ENCODE measurements around the gene MSL3. TPM values are rescaled to one million over a fixed set of nuclear protein-coding genes. Genes with fewer than 3 reads are reported as not detected.
A peak's percentile ranks its signal among the peaks of the same experiment; 100 is the strongest.

MSL3 gene
- total RNA-seq, 1 experiment from 2014 or later, result 33.9 TPM

DNA sequence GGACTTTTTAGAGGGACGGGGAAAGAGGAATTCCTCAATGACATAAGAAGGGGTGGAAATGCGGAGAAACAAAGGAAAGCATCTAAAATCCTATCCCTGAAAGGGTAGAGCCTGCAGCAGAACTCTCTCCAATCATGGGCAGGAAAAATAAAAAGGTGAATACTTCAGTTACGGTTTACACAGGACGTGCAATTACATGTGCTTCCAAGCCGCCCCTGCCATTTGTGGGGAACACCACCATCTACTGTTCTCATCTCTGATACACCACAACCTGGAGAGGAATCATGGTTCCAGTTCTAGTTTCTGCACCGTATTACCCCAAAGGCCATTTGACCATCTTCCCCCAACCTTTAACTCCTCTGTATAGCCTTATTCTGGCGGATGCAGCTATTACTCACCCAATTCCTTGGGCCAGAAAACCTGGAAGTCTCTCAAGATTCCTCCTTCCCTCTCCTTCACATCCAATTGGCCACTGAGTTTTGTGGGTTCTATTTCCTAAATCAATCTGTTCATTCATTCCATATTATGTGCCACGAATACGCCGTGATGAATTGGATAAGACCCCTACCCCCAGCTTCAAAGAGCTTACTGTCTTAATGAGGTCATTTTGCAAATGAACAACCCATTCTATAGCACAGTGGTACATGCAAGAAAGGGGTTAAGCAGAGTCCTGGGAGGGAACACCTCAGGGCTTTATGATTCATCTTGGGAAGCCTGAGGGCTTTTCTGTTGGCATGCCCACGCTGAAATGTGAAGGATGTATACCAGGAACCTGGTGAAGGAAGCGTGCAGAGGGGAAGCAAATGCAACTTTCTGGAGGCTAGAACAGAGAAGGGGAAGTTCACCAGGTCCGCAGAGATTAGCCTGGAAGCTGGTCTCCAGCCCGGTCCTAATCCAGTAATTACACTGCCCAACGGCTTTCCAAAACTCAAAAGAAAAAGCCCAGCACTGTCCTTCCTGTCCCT, 1.4 kb upstream of the MSL3 start:
- Histone ChIP-seq H3K4me3 (no peak overlapping the region; the same call in 1 of the 2 replicates), H3K27me3 (peaks cover 6% of the 10 kb centered on the region; the same call in 1 of the 2 replicates), H3K9me3 (no peaks in the 10 kb centered on the region), H3K36me3 (peaks cover 8% of the 10 kb centered on the region)
- peak; percentile 44 for DNase-seq

DNA sequence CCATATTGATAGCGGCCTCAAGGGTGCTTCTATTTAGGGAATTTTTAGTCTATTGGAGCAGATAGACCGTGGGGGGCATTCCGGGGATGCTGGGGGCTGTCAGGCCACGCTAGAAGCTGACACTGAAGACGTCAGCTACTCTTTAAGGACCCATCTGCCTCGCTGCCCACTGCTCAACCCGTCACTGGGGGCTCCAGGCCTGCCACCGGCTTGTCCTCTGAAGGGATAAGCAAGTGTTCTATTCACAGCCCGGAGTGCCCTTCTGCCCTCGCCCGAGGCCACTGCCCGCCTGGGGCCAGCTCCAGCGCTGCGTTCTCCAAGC, 679 bp upstream of the MSL3 start:
- Histone ChIP-seq H3K36me3 (peaks cover 14% of the 10 kb centered on the region), H3K27me3 (no peaks in the 10 kb centered on the region), H3K4me3 (peak overlapping the region; percentile 58), H3K9me3 (no peaks in the 10 kb centered on the region)
- DNase-seq, result no peak

GRCh38 chrX:11758400-11759171, 549 bp downstream of the MSL3 start:
- H3K27me3 ChIP-seq, result no peaks in the 10 kb centered on the region
- no peaks in the 10 kb centered on the region for H3K9me3 ChIP-seq
- peak; percentile 81 for DNase-seq
- peak overlapping the region; percentile 73 for H3K4me3 ChIP-seq
- H3K36me3 ChIP-seq, result peaks cover 21% of the 10 kb centered on the region

DNA sequence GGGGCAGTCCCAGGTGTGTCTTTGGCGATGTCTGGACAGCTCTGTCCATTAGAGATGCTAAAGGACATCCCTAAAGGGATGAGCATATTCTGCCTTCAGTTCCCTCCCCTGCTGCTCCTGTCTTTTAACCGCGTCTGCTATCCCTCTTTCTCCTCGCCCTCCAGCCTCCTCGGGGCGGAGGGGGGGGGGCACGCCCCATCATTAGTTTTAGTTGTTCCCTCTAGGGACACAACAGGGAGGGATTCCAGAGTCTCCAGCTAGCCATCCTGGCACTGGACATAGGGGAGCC, 1.1 kb downstream of the MSL3 start:
- Histone ChIP-seq H3K36me3 (peaks cover 26% of the 10 kb centered on the region), H3K27me3 (no peaks in the 10 kb centered on the region), H3K9me3 (no peaks in the 10 kb centered on the region), H3K4me3 (peak overlapping the region; percentile 73)
- DNase-seq, result no peak

DNA sequence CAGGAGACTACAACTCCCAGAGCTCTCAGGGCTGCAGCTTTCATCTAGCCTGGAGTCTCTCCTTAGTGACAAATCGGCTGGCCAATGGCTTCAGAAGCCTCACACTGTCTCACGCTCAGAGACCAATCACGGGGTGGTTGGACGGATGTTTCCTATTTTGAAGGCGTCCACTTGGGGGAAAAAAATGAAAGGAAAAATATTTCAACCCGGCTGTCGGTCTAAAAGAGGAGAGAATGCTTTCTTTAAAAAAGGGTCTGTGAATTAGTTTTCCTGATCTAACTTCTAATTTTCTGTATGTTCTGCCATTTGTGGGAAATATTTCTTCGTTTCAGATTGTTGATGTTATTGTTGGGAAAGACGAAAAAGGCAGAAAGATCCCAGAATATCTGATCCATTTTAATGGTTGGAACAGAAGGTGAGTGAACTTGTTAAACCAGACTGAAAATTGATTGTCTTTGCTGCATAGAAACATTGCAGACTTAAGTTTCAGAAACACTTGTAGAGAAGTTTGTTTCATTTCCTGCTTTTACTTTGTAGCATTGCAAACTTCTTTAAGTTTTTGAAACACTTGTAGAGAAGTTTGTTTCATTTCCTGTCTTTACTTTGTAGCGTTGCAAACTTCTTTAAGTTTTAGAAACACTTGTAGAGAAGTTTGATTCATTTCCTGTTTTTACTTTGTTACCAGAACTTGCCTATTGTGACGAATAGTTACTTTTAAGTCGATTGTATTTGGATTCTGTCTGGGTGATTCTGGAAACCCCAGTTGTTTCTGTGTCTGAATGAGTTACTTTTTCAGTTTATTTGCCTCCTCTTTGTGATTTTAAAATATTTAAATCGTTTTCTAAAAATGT, 1.6 kb downstream of the MSL3 start:
- DNase-seq, result peak; percentile 87
- peaks cover 26% of the 10 kb centered on the region for H3K36me3 ChIP-seq
- H3K9me3 ChIP-seq, result no peaks in the 10 kb centered on the region
- H3K27me3 ChIP-seq, result no peaks in the 10 kb centered on the region
- peak overlapping the region; percentile 73 for H3K4me3 ChIP-seq

DNA sequence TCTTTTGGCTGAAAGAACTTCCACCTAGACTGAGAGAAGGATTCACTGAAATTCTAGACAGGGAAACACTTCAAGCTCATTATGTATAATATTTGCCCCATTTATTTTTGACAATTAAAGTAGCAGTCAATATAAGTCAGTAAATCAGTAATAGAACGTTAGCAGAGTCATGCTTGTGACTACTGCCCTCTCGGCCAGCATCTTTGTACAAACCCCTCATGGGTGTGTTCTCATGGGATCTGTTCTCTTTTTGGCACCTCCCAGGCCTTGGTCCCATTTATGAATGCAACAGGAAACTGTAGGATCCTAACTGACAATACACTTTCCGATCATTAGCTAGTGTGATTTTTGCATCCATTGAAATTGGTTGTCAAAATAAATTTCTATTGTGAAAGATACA, 2.9 kb downstream of the MSL3 start:
- Histone ChIP-seq H3K9me3 (no peaks in the 10 kb centered on the region), H3K27me3 (no peaks in the 10 kb centered on the region), H3K36me3 (peaks cover 26% of the 10 kb centered on the region), H3K4me3 (no peak overlapping the region)
- DNase-seq, result no peak

- Histone ChIP-seq H3K9me3 (no peaks in the 10 kb centered on the region), H3K4me3 (no peak overlapping the region), H3K27me3 (no peaks in the 10 kb centered on the region), H3K36me3 (peaks cover 29% of the 10 kb centered on the region)
- DNase-seq, result no peak
Measured at GRCh38 chrX:11764602-11765067, 6.6 kb downstream of the MSL3 start.

- Histone ChIP-seq H3K9me3 (no peaks in the 10 kb centered on the region), H3K36me3 (peaks cover 29% of the 10 kb centered on the region), H3K27me3 (no peaks in the 10 kb centered on the region), H3K4me3 (no peak overlapping the region)
- DNase-seq, result no peak
Measured at GRCh38 chrX:11765449-11765848, 7.4 kb downstream of the MSL3 start.

DNA sequence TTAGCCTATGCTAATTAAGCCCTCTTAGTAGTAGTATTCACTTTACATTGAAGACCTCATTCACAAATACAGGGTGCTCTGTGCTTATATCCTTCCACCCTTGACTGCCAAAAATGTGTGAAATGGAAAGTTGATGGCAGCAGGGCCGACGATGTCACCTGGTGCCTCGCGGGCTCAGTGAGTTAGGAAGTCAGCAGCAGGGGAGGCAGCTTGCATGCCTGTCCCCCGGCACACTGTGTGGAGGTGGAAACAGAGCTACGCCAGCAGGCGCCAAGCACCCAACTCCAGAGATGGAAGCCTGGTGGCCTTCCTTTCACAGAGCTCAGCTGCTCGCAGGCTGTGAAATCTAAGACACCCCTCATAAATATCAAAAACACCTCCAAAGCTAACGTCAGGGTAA, 8.4 kb downstream of the MSL3 start:
- DNase-seq, result no peak
- peaks cover 21% of the 10 kb centered on the region for H3K36me3 ChIP-seq
- H3K9me3 ChIP-seq, result no peaks in the 10 kb centered on the region
- no peaks in the 10 kb centered on the region for H3K27me3 ChIP-seq
- no peak overlapping the region for H3K4me3 ChIP-seq

- Histone ChIP-seq H3K4me3 (no peak overlapping the region), H3K9me3 (no peaks in the 10 kb centered on the region), H3K36me3 (peaks cover 10% of the 10 kb centered on the region), H3K27me3 (no peaks in the 10 kb centered on the region)
- DNase-seq, result no peak
Measured at GRCh38 chrX:11768039-11768438, 10.0 kb downstream of the MSL3 start.

DNA sequence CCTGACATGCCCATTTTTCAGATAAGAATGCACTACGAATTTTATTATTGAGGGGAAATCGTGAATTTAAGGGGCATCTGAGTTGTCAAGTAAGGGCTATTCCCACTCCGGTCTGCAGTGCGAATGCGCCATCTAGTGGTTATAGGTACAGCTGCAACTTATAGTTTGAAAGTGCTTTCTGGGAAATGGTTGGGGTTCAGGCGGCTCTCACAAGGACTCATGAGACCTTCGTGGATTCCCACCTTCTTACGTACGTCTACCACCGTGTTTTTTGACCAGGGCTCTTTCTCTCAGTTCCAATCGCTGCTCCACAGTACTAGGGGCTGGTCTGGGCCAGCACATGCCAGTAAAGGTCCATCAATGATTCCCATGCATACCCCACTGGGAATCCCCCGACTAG, 12.3 kb downstream of the MSL3 start:
- DNase-seq, result peak; percentile 15
- peaks cover 3% of the 10 kb centered on the region for H3K36me3 ChIP-seq
- no peaks in the 10 kb centered on the region for H3K9me3 ChIP-seq
- no peaks in the 10 kb centered on the region for H3K27me3 ChIP-seq
- H3K4me3 ChIP-seq, result no peak overlapping the region

DNA sequence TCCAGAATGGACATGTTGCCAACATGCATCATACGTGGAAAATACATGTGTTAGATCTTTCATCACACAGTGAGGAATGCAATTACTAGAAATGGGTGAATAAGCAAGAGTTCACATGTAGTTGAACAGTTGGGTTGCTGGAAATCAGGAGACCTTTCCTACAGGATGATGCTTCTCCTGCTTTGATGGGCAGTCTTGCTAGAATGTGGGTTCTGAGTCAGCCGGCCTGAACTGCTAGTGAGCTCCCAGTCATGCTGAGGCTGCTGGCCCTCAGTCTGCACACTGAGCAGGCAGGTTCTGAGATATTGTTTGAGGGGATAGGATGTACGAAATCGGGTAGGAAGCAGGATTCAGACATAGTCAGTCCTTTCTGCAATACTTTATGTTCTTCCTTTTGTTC, 20.2 kb downstream of the MSL3 start:
- Histone ChIP-seq H3K9me3 (no peaks in the 10 kb centered on the region), H3K4me3 (no peak overlapping the region), H3K36me3 (no peaks in the 10 kb centered on the region), H3K27me3 (no peaks in the 10 kb centered on the region)
- DNase-seq, result no peak

DNA sequence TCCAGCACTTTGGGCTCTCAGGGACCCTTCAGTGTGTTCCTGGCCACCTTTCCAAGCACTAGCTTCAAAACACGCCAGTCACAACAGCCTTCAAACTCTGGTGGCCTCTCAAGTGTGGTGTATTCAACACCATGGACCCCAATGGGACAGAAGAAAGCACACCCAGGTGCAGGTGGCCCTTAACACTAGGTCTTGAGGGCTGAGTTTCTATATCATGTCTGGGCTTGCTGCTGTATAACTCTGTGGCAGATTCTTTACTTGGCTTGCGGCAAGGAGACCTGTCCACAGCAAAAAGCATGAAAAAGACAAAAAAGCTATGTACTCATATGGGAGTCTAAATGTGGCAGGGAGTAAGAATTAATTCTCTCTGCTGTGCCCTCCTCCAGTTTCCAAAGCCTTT, 23.1 kb downstream of the MSL3 start:
- Histone ChIP-seq H3K27me3 (no peaks in the 10 kb centered on the region), H3K4me3 (no peak overlapping the region), H3K9me3 (no peaks in the 10 kb centered on the region), H3K36me3 (no peaks in the 10 kb centered on the region)
- DNase-seq, result no peak

DNA sequence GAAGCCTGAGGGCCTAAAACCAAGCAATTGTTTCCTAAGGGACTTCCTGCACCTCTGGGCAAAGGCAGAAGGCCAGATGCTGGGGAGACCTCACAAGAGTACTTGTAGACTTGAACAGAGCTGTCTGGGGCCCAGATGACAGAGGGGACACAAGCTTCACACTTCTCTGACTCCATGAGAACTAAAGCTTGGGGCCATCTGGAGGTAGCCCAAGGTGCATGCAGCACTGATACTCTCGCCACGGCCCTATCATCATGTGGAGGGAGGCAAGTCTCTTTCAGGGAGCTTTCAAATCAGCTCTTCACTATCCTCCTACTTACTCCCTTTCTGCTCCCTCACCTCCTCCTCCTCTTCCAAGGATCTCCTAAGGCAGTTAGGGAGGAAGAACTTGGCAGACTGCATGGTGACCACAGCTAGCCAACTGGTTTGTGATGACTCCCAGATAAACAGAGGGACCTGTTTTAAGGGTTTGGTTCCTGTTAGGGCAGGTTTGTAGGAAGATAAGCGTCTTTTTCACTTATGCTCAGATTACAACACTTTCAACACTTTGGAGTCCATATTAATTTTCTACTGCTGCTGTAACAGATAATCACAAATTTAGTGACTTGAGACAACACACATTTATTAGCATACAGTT, 23.8 kb downstream of the MSL3 start:
- Histone ChIP-seq H3K9me3 (no peaks in the 10 kb centered on the region), H3K4me3 (no peak overlapping the region), H3K36me3 (no peaks in the 10 kb centered on the region), H3K27me3 (no peaks in the 10 kb centered on the region)
- DNase-seq, result no peak

GRCh38 chrX:11784543-11784942, 26.5 kb downstream of the MSL3 start:
- no peak for DNase-seq
- Histone ChIP-seq H3K9me3 (no peaks in the 10 kb centered on the region), H3K36me3 (no peaks in the 10 kb centered on the region), H3K4me3 (no peak overlapping the region), H3K27me3 (no peaks in the 10 kb centered on the region)

DNA sequence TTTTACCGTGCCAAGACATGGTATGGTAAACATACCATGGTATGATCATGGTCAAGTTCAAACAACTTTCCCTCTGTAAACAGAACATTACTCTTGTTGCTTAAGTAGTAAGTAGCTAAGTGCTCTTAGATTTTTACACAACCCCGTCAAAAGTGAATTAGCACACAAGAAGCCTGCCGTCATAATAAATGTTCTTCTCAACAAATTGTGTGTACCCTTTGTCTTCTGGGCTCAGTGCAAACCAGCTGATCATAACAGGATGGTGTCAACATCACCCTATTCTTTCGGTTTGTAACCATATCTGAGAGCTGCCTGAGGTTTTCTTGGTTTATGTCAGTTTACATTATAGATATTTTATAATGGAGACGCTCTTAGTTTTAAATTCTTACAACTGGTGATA, 28.8 kb downstream of the MSL3 start:
- H3K9me3 ChIP-seq, result no peaks in the 10 kb centered on the region
- H3K4me3 ChIP-seq, result no peak overlapping the region
- no peak for DNase-seq
- H3K36me3 ChIP-seq, result no peaks in the 10 kb centered on the region
- H3K27me3 ChIP-seq, result no peaks in the 10 kb centered on the region
